Measurements from ENCODE around the gene CTAGE1.

Gene CTAGE1

DNA sequence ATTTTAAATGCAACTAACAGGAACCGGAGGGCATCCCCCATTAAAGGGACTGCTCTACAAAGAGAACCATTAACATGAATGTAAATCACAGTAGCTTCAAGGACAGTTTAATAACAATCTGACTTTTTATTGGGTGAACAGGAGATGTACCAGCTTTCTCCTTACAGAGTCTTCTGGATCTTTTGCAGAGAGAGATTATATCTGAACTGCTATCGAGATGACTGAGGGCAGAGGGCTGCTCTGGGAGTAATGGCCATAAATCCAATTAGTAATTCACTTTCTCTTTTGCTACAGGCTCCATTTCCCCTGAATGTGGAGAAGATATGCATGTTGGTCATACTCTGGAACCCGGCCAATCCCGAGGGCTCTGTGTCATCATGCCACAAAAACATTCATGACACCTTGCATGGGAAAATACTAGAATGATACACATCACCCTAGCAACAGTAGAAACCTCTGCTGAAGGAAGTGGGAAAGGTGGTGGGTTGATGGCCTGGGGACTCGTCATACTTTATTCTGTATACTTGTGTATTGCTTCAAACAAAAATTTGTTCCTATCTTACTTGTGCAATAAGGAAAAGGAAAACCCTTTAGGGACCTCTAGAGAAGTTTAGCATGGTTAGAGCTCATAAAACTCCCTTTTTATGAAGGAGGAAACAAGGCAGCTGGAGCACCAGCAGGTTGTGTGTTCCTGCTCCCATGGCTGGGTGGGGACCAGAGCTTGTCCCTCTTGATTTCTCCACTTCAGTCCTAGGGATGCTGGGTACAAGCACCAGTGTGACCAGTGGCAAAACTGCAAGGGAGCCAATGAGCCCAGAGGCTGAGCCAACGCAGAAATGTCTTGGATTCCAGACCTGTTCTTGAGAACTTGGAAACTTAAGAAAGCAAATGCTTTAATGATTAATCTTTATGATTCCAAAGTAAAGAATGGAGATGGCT lies 26.0 kb downstream of the CTAGE1 start:
- DNase-seq (ENCODE audit: low spot score) = no peak

DNA sequence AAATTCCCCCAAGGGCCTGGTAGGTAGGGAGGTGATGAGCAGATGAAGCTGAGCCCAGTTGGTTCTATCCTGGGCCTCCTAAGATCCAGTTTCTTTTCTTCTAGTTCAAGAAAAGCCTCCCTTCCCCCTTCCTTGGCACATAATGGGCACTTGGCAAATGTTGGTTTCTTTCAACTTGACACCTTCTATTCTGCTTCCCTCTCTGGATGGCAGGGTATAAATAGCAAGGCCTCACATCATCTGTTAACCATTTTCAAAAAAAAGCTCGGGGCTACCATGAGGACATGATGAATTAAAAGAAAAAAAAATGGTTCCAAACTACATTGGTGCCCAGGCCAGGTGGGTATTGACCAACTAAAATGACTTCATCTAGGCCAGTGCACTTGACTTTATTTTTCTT lies 29.9 kb downstream of the CTAGE1 start:
- no peak for DNase-seq (ENCODE audit: low spot score)

DNA sequence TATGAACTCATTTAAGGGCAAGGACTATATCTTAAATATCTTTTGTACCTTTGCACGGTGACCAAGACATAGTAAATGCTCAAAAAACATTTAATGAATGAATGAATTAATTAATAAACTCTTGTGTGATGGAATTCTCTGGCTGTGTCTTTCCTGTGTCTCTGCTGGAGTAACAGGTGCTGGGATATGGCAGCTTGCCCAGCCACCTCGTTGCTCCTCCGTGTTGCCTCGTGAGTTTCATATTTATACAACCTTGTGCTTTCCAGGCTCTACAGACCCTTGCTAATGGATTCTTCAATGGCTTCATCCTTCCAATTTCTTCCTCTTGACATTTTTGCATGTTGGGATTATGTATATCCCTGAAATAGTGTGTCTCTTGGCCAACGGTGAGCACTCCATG lies 30.4 kb downstream of the CTAGE1 start:
- DNase-seq (ENCODE audit: low spot score) = no peak

DNA sequence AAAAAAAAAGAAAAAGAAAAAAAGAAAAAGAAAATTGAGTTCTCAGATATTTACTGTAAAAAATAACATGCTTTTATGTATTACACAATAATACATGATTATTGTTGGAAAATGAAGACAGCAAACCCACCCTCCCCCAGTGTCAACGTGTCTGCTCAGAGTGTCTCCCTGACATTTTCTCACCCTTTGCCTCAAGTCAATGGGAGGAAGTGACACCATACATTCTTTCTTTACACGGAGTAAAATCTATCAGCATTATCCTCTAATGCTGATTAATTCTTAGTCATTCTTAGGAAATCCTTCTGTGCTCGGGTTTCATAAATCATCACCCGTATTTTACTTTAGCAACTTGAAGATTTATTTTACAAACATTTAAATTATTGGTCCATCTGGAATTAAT lies 32.0 kb downstream of the CTAGE1 start:
- no peak for DNase-seq (ENCODE audit: low spot score)

DNA sequence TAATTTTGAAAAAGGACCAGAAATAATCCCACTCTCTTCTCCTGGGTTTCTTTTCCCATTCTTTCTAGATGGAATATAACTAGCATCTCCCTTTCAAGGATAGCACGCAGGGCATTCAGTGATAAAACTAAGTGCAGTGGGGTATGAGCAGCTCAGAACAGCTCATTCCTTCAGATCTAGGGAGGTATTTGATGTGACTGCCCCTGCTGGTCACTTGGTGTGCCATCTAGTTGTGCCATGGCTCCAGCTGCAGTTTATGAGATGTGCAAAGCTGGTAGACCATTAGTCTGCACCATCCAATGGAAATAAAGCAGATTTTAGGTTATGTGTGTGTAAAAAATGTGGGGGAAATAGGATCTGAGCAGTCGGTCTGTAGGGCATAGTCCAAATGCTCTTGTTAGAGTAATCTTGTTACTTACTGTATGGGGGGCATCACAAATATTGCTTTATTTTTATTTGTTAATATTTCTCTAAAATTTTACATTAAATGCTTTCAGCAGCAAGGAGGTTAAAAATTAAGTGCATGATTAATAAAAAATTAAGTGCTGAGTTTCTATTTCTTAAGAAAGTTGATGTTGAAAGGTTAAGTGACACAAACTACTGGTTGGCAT lies 38.9 kb downstream of the CTAGE1 start:
- peak; percentile 10 for DNase-seq (ENCODE audit: low spot score)

DNA sequence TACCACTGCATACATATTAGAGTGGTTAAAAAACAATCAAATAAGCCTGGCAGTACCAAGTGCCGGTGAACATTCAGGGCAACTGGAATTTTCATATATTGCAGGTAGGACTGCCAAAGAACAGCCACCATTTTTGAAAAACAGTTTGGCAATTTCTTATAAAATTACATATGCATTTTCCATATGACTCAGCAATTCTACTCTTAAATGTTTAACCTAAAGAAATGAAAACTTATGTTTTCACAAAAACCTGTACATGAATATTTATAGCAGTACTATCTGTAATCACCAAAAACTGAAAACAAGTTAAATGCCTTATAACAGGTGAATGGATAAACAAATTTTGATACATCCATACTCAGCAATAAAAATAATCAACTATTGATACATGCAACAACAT lies 39.9 kb downstream of the CTAGE1 start:
- DNase-seq (ENCODE audit: low spot score) = no peak

DNA sequence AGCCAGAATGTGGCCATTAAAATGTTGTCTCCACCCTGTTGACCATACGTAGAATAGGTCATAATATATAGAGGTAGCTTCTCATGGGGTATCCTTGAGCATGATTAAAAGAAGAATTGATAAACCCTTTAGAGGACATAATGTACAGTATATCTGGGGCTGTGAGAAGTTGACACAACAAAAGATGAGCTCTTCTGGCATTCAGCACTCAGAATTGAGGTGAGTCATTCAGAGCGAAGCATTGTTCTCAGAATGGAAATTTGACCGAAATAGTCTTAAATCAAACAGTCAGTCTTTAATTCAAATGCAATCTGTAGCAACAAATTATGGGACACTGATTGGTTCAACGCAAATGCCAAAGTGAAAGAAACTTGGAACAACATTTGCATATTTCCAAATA lies 47.3 kb downstream of the CTAGE1 start:
- no peak for DNase-seq (ENCODE audit: low spot score)

DNA sequence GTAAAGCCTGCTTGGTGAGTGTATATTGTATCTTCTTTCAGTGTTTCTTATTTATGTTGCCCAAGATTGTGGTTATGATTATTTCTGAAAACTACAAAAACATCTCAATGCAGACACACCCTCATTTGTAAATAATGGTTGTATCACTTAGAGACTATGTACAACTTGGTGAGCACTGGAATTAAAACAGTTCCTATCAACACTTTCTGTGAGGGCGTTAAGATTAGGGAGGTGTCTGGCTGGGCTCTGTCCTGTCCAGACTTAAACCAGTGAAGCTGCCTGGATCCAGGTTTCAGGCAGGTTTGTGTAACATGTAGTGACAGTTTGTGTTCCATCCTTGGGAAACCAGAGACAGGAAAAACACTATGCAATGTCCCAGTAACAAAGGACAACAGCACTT lies 49.7 kb downstream of the CTAGE1 start:
- no peak for DNase-seq (ENCODE audit: low spot score)

DNA sequence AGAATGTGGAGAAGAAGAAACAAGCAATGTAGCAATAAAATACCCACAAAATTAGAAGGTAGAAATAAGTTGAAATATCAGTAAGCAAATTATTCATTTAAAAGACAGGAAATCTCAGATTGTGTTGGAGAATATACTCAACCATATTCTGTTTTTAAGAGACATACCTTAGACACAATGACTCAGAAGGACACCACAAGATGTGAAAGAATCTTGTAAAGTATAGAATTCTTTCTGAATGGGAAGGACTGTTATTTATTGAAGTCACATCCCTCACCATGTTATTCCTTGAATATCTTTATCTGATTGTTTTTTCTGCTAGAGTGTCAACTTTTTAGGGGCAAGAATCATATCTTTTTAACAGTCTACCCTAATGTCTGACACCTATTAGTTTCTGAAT lies 50.4 kb downstream of the CTAGE1 start:
- no peak for DNase-seq (ENCODE audit: low spot score)

DNA sequence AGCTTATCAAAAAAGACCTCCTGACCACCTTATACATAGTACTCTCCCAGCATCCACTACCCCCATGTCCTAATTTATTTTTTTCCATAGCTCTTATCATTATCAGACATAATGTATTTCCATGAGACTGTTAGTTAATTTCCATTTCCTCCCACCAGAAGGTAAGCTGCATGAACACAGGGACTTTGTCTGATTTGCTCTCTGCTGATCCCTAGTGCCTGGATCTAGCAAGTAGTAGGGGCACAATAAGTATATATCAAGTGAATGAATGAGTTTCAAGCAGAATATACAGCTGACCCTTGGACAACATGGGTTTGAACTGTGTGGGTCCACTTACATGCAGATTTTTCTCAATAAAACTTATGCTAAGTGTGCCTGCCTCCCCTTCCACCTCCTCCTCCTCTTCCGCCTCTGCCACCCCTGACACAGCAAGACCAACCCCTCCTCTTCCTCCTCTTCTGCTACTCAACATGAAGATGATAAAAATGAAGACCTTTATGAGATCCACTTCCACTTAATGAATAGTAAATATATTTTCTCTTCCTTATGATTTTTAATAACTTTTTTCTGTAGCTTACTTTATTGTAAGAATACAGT lies 53.8 kb downstream of the CTAGE1 start:
- no peak for DNase-seq (ENCODE audit: low spot score)

Measured in Ammon's horn (tissue), 1 donor.